SK-N-SH (cell line): Measurements from ENCODE around the gene SLC38A8. TPM values are rescaled to one million over a fixed set of nuclear protein-coding genes. Genes with fewer than 3 reads are reported as not detected.

Experiments used
- CTCF ChIA-PET: fragments of 300-600, 350-600 bp; formaldehyde crosslinking; extraction: SDS; loops from one replicate; lab custom pipeline; 2021; lab: Yijun Ruan, JAX
- POLR2A ChIA-PET: fragments of 350-600 bp; sonication (Branson Sonifier 250); formaldehyde crosslinking; extraction: SDS; loops from one replicate; lab custom pipeline; 2020; ENCODE audit warnings: antibody characterized with exemption, inconsistent platforms; lab: Yijun Ruan, JAX
- DNase-seq: peaks from one replicate; pipeline ENCODE4 v3.0.0; 2012
- H2AFZ ChIP-seq: fragments of 200-600 bp; sonication (generic); 2 replicates; pipeline ENCODE4 v1.8.1; 2016; ENCODE audit warnings: antibody characterized with exemption, mild to moderate bottlenecking, low read depth
- H3F3A ChIP-seq: fragments of 200-600 bp; sonication (generic); replicated peaks from 2 replicates; pipeline ENCODE3; 2016; ENCODE audit warnings: antibody characterized with exemption, mild to moderate bottlenecking; ENCODE audit not compliant: insufficient read depth
- H3K27ac ChIP-seq, 2 experiments: fragments of 200-500 bp in 1 of 2; fragments of 200-600 bp in 1 of 2; sonication (Bioruptor generic) in 1 of 2; sonication (generic), shearing (Covaris generic) in 1 of 2; 2 replicates each; pipeline versions ENCODE4 v1.5.1 to v1.6.1; 2014 to 2016; ENCODE audit warnings: low read depth in 2 of 2, inconsistent platforms in 1 of 2, low read length in 1 of 2, mild to moderate bottlenecking in 1 of 2, mixed read lengths in 1 of 2
- H3K27me3 ChIP-seq: fragments of 200-600 bp; sonication (generic), shearing (Covaris generic); 2 replicates; pipeline ENCODE4 v1.6.1; 2016; ENCODE audit warnings: mixed run types; ENCODE audit not compliant: insufficient read depth
- H3K36me3 ChIP-seq, 2 experiments: fragments of 200-500 bp in 1 of 2; fragments of 200-600 bp in 1 of 2; sonication (Bioruptor generic) in 1 of 2; sonication (generic) in 1 of 2; replicated peaks in 1 of 2; 2 replicates each; pipeline versions ENCODE3 to v1.5.1; 2014 to 2016; ENCODE audit warnings: low read length in 1 of 2, mild to moderate bottlenecking in 1 of 2; ENCODE audit not compliant: insufficient read depth in 2 of 2, control insufficient read depth in 1 of 2
- H3K4me1 ChIP-seq, 2 experiments: fragments of 200-500 bp in 1 of 2; fragments of 200-600 bp in 1 of 2; sonication (Bioruptor generic) in 1 of 2; sonication (generic), shearing (Covaris generic) in 1 of 2; 2 replicates each; pipeline versions ENCODE4 v1.5.1 to v1.6.1; 2014 to 2016; ENCODE audit warnings: low read depth in 1 of 2, low read length in 1 of 2, mixed run types in 1 of 2; ENCODE audit not compliant: insufficient read depth in 2 of 2, control insufficient read depth in 1 of 2
- H3K4me2 ChIP-seq: fragments of 200-600 bp; sonication (generic), shearing (Covaris generic); 2 replicates; pipeline ENCODE4 v1.6.1; 2017; ENCODE audit warnings: mixed run types
- H3K4me3 ChIP-seq, 2 experiments: fragments of 200-500 bp in 1 of 2; fragments of 200-600 bp in 1 of 2; sonication (Bioruptor generic) in 1 of 2; sonication (generic), shearing (Covaris generic) in 1 of 2; 2 replicates each; pipeline versions ENCODE4 v1.5.1 to v1.8.1; 2014 to 2016; ENCODE audit warnings: low read depth in 2 of 2, inconsistent platforms in 1 of 2, low read length in 1 of 2, mild to moderate bottlenecking in 1 of 2, mixed read lengths in 1 of 2, moderate library complexity in 1 of 2
- H3K79me2 ChIP-seq: fragments of 200-600 bp; sonication (generic); 2 replicates; pipeline ENCODE4 v1.8.1; 2017; ENCODE audit warnings: mild to moderate bottlenecking; ENCODE audit not compliant: insufficient read depth
- H3K9ac ChIP-seq: fragments of 200-600 bp; sonication (generic); 2 replicates; pipeline ENCODE4 v1.6.1; 2017; ENCODE audit warnings: mixed run types
- H3K9me2 ChIP-seq: fragments of 200-600 bp; sonication (generic); 2 replicates; pipeline ENCODE4 v1.6.1; 2017; ENCODE audit warnings: mixed run types
- H3K9me3 ChIP-seq: fragments of 200-600 bp; sonication (generic); 2 replicates; pipeline ENCODE4 v1.6.1; 2017; ENCODE audit warnings: mixed run types, mild to moderate bottlenecking, moderate library complexity
- H4K20me1 ChIP-seq: fragments of 200-600 bp; sonication (generic); 2 replicates; pipeline ENCODE4 v1.6.1; 2017; ENCODE audit warnings: mild to moderate bottlenecking, mixed run types; ENCODE audit not compliant: insufficient read depth
- CHD2 ChIP-seq: fragments of 150-350 bp; IDR thresholded peaks from 2 replicates; pipeline ENCODE4 v1.6.1; 2018; ENCODE audit warnings: low read length; ENCODE audit not compliant: partially characterized antibody
- EP300 ChIP-seq, 2 experiments: IDR thresholded peaks; 2 replicates each; pipeline versions ENCODE4 v1.4.0 to v1.6.1; 2012; ENCODE audit warnings: borderline replicate concordance in 1 of 2, low read depth in 1 of 2, low read length in 1 of 2
- FOSL2 ChIP-seq: IDR thresholded peaks from 2 replicates; pipeline ENCODE4 v1.4.0; 2012; ENCODE audit warnings: low read depth, mild to moderate bottlenecking, moderate library complexity, borderline replicate concordance
- MAX ChIP-seq: IDR thresholded peaks from 2 replicates; pipeline ENCODE4 v1.4.0; 2012; ENCODE audit warnings: low read depth
- MXI1 ChIP-seq: IDR thresholded peaks from 2 replicates; pipeline ENCODE4 v1.6.1; 2012; ENCODE audit warnings: mild to moderate bottlenecking, low read depth, low read length, improper control_type of control experiment
- PBX3 ChIP-seq: IDR thresholded peaks from 2 replicates; pipeline ENCODE4; 2012
- POLR2AphosphoS5 ChIP-seq: IDR thresholded peaks from 2 replicates; pipeline ENCODE4 v1.6.1; 2012; ENCODE audit warnings: low read depth, low read length
- RCOR1 ChIP-seq: fragments of 150-350 bp; IDR thresholded peaks from 2 replicates; pipeline ENCODE4 v1.6.1; 2017; ENCODE audit warnings: antibody characterized with exemption, low read length
- SIN3A ChIP-seq: IDR thresholded peaks from 2 replicates; pipeline ENCODE4 v1.6.1; 2012; ENCODE audit warnings: low read depth, mild to moderate bottlenecking, low read length, moderate library complexity, borderline replicate concordance
- SMC3 ChIP-seq: IDR thresholded peaks from 2 replicates; pipeline ENCODE4 v1.6.1; 2012; ENCODE audit warnings: low read depth, low read length, improper control_type of control experiment
- TAF1 ChIP-seq: IDR thresholded peaks from 2 replicates; pipeline ENCODE4 v1.6.1; 2012; ENCODE audit warnings: low read depth, mild to moderate bottlenecking, low read length, moderate library complexity, borderline replicate concordance
- USF1 ChIP-seq: IDR thresholded peaks from 2 replicates; pipeline ENCODE4 v1.4.0; 2012; ENCODE audit warnings: low read depth, borderline replicate concordance
- USF2 ChIP-seq: fragments of 150-350 bp; IDR thresholded peaks from 2 replicates; pipeline ENCODE4 v1.6.1; 2017; ENCODE audit warnings: antibody characterized with exemption, low read length, low read depth, borderline replicate concordance
- WGBS: methylation state at CpG from one replicate; pipeline ENCODE4 v1.1.6; 2017; ENCODE audit warnings: low lambda C conversion rate; 5-methylcytosine and 5-hydroxymethylcytosine counted together
- polyA plus RNA-seq, 3 experiments: library from polyadenylated mRNA; depleted of rRNA; stranded (reverse); fragments of >200 nt; gene quantifications; 2 replicates each; pipeline ENCODE4 v1.2.3, GENCODE V29; 2012

SLC38A8 gene
- polyA plus RNA-seq, 1 of the 3 experiments (the other 2 are of a cell fraction), result not detected

- DNase-seq, result no peak
These were observed 65.4 kb downstream of the SLC38A8 start for GRCh38 chr16:83977056-83977815.

More at GRCh38 chr16:83977056-83977815, 65.4 kb downstream of the SLC38A8 start:
- Histone ChIP-seq H3K36me3 (no peaks in the 10 kb centered on the region), H3F3A (no peaks in the 10 kb centered on the region), H4K20me1 (no peaks in the 10 kb centered on the region), H3K27ac (no peak overlapping the region), H3K4me3 (no peak overlapping the region), H3K27me3 (no peaks in the 10 kb centered on the region), H3K4me1 (no peaks in the 10 kb centered on the region), H3K79me2 (no peaks in the 10 kb centered on the region), H3K9ac (no peak overlapping the region), H3K4me2 (no peak overlapping the region), H3K9me3 (no peaks in the 10 kb centered on the region), H2AFZ (no peak overlapping the region), H3K9me2 (no peaks in the 10 kb centered on the region)
- TF ChIP-seq FOSL2, result no peak
- TF ChIP-seq SIN3A, result no peak
- TF ChIP-seq EP300 (IDR thresholded peaks at IDR 0.05; ENCODE audit: borderline replicate concordance in 1 of 2, low read depth in 1 of 2, low read length in 1 of 2), result no peak
- TF ChIP-seq PBX3, result no peak
- no peak for TF ChIP-seq USF2
- TF ChIP-seq CHD2, result no peak
- TF ChIP-seq MXI1, result no peak
- TF ChIP-seq POLR2AphosphoS5, result no peak
- no peak for TF ChIP-seq RCOR1
- no peak for TF ChIP-seq MAX
- TF ChIP-seq TAF1, result no peak
- no peak for TF ChIP-seq USF1
- TF ChIP-seq SMC3, result no peak
- ChIA-PET POLR2A (no interaction called here), CTCF (interaction anchor here (0.9 to 2.2 kb wide), 8 partner anchors 11 to 88 kb away, joined by 3 to 9 read pairs (median 3); no protein-coding TSS in a partner anchor)
- 29% methylated on average over 2 of the region's 6 CpGs for WGBS
